Esophagus muscularis mucosa (tissue), 4 donors: ENCODE data around the gene MYO1A. TPM values are rescaled to one million over a fixed set of nuclear protein-coding genes. Genes with fewer than 3 reads are reported as not detected.
"Not testable (repeated sequence)": the region's sequence is repeated elsewhere in the genome, so short reads cannot be mapped to it uniquely, and the experiment has no call there.

Experiments used
- DNase-seq: peaks from one replicate; pipeline ENCODE4 v3.0.0-alpha.2; 2017; ENCODE audit errors: extremely low spot score
- H3K27ac ChIP-seq, 4 donors: fragments of 200-600 bp; sonication (generic); replicated peaks in 1 of 4; 1 replicate in 3 of 4; 2 replicates in 1 of 4; pipeline ENCODE4 v1.5.1; 2016 to 2019; ENCODE audit warnings: mild to moderate bottlenecking in 1 of 4
- H3K27me3 ChIP-seq, 4 donors: fragments of 200-600 bp; sonication (generic); one replicate each; pipeline versions ENCODE4 v1.5.1 to v1.6.0; 2016 to 2019
- H3K36me3 ChIP-seq, 4 donors: fragments of 200-600 bp; sonication (generic); one replicate each; pipeline ENCODE4 v1.5.1; 2016 to 2019
- H3K4me1 ChIP-seq, 4 donors: fragments of 200-600 bp; sonication (generic); one replicate each; pipeline ENCODE4 v1.5.1; 2016 to 2019
- H3K4me3 ChIP-seq, 4 donors: fragments of 200-600 bp; sonication (generic); 1 replicate in 2 of 4; 2 replicates in 2 of 4; pipeline ENCODE4 v1.5.1; 2016 to 2019; ENCODE audit warnings: mild to moderate bottlenecking in 4 of 4, moderate library complexity in 1 of 4
- H3K9me3 ChIP-seq, 4 donors: fragments of 200-600 bp; sonication (generic); 1 replicate in 3 of 4; 2 replicates in 1 of 4; pipeline ENCODE4 v1.5.1; 2016 to 2019
- CTCF ChIP-seq, 3 experiments: fragments of 200-600 bp in 2 of 3; fragments of 450-650 bp in 1 of 3; sonication (generic) in 2 of 3; IDR thresholded peaks; one replicate each; pipeline ENCODE4 v1.5.1; 2017 to 2019; ENCODE audit warnings: antibody characterized with exemption in 3 of 3, mild to moderate bottlenecking in 2 of 3, moderate library complexity in 1 of 3
- EP300 ChIP-seq: sonication (generic); formaldehyde crosslinking; IDR thresholded peaks from one replicate; pipeline ENCODE4 v1.6.1; 2017; ENCODE audit warnings: antibody characterized with exemption
- POLR2A ChIP-seq: fragments of 450-650 bp; IDR thresholded peaks from one replicate; pipeline ENCODE4 v1.6.1; 2017; ENCODE audit warnings: antibody characterized with exemption, moderate library complexity, mild to moderate bottlenecking, low read depth
- POLR2AphosphoS5 ChIP-seq, 2 donors: sonication (generic); formaldehyde crosslinking; IDR thresholded peaks; one replicate each; pipeline ENCODE4 v1.6.1; 2017; ENCODE audit warnings: antibody characterized with exemption in 2 of 2
- WGBS: methylation state at CpG from one replicate; pipeline ENCODE4 v1.1.5; 2018; 5-methylcytosine and 5-hydroxymethylcytosine counted together
- intact Hi-C: fragments of 100-400 bp; cut with DNase I; formaldehyde crosslinking; loops from one replicate; pipeline ENCODE4 v1.15.1; 2023
- total RNA-seq, 4 donors: library from RNA; depleted of rRNA; stranded (reverse); fragments of >200 nt; gene quantifications; one replicate each; pipeline versions ENCODE4 v1.1.0 to v1.2.1, GENCODE V29; 2016

MYO1A gene
- total RNA-seq, 4 donors from 2014 or later, result 0.06 to 1.1 (median 0.83) TPM

GRCh38 chr12:57058454-57058853, 8.5 kb upstream of the MYO1A start:
- Histone ChIP-seq H3K4me1 (peaks cover 0 to 11% (median 2%) of the 10 kb centered on the region in 4 donors), H3K4me3 (no peak overlapping the region), H3K27ac (no peak overlapping the region), H3K9me3 (no peaks in the 10 kb centered on the region), H3K27me3 (no peaks in the 10 kb centered on the region), H3K36me3 (peaks cover 20 to 63% (median 36%) of the 10 kb centered on the region in 4 donors)
- intact Hi-C loops, result loop anchor here (5.0 kb wide), 1 partner anchor 51 kb away; the partner anchor contains the start of gene ZBTB39
- no peak for DNase-seq
- no peak for TF ChIP-seq CTCF (IDR thresholded peaks at IDR 0.05)
- 88% methylated on average over 1 of the region's 1 CpG for WGBS

- peaks cover 20 to 53% (median 36%) of the 10 kb centered on the region in 4 donors for H3K36me3 ChIP-seq
- H3K9me3 ChIP-seq, result no peaks in the 10 kb centered on the region
- DNase-seq, result no peak
- no peaks in the 10 kb centered on the region for H3K27me3 ChIP-seq
- intact Hi-C loops, result loop anchor here (5.0 kb wide), 1 partner anchor 50 kb away; the partner anchor contains the start of gene ZBTB39
- peak overlapping the region in 1 of 4 donors; percentile 19 for H3K4me3 ChIP-seq
- TF ChIP-seq POLR2AphosphoS5 (IDR thresholded peaks at IDR 0.05), result no peak
- no peak for TF ChIP-seq EP300
- no peak for TF ChIP-seq CTCF (IDR thresholded peaks at IDR 0.05)
- peaks cover 0 to 11% (median 2%) of the 10 kb centered on the region in 4 donors for H3K4me1 ChIP-seq
- H3K27ac ChIP-seq, result peak overlapping the region in 3 of 4 donors; percentile 51 to 63 (median 60)
- WGBS, result 83% methylated on average over 6 of the region's 6 CpGs
Observed at GRCh38 chr12:57057067-57057751, 7.3 kb upstream of the MYO1A start.

- 30% methylated on average over 3 of the region's 3 CpGs for WGBS
- Histone ChIP-seq H3K4me1 (peaks cover 0 to 11% (median 2%) of the 10 kb centered on the region in 4 donors), H3K9me3 (no peaks in the 10 kb centered on the region), H3K36me3 (peaks cover 20 to 42% (median 32%) of the 10 kb centered on the region in 4 donors), H3K27me3 (no peaks in the 10 kb centered on the region), H3K27ac (peak overlapping the region in 2 of 4 donors; percentile 60 to 63), H3K4me3 (no peak overlapping the region)
- TF ChIP-seq CTCF (IDR thresholded peaks at IDR 0.05) (no peak), POLR2A (no peak), EP300 (no peak), POLR2AphosphoS5 (IDR thresholded peaks at IDR 0.05) (no peak)
- intact Hi-C loops, result loop anchor here (5.0 kb wide), 1 partner anchor 49 kb away; the partner anchor contains the start of gene ZBTB39
- DNase-seq, result no peak
Observed at GRCh38 chr12:57055824-57056223, 5.9 kb upstream of the MYO1A start.

GRCh38 chr12:57053901-57054300, 4.0 kb upstream of the MYO1A start:
- intact Hi-C loops, result not testable (repeated sequence)
- WGBS, result 94% methylated on average over 4 of the region's 4 CpGs

GRCh38 chr12:57053146-57053545, 3.2 kb upstream of the MYO1A start:
- H3K27ac ChIP-seq, H3K27me3 ChIP-seq, intact Hi-C loops, DNase-seq, H3K9me3 ChIP-seq, H3K4me3 ChIP-seq: not testable (repeated sequence)
- Histone ChIP-seq H3K4me1 (peaks cover 0 to 11% (median 2%) of the 10 kb centered on the region in 4 donors), H3K36me3 (peaks cover 0 to 15% (median 7%) of the 10 kb centered on the region in 4 donors)
- WGBS, result 96% methylated on average over 4 of the region's 4 CpGs

More at GRCh38 chr12:57053901-57054300, 4.0 kb upstream of the MYO1A start:
- H3K36me3 ChIP-seq, result peaks cover 5 to 22% (median 15%) of the 10 kb centered on the region in 4 donors
- H3K4me1 ChIP-seq, result peaks cover 0 to 11% (median 2%) of the 10 kb centered on the region in 4 donors
- H3K9me3 ChIP-seq, H3K27me3 ChIP-seq, DNase-seq, H3K4me3 ChIP-seq, H3K27ac ChIP-seq: not testable (repeated sequence)

- no peak overlapping the region for H3K27ac ChIP-seq
- intact Hi-C loops, result no loop called here
- TF ChIP-seq POLR2AphosphoS5 (IDR thresholded peaks at IDR 0.05) (no peak), EP300 (no peak), POLR2A (no peak), CTCF (IDR thresholded peaks at IDR 0.05) (no peak)
- no peaks in the 10 kb centered on the region for H3K36me3 ChIP-seq
- no peaks in the 10 kb centered on the region for H3K9me3 ChIP-seq
- 94% methylated on average over 1 of the region's 1 CpG for WGBS
- H3K27me3 ChIP-seq, result no peaks in the 10 kb centered on the region
- H3K4me1 ChIP-seq, result peaks cover 0 to 3% (median 0%) of the 10 kb centered on the region in 4 donors
- no peak for DNase-seq
- no peak overlapping the region for H3K4me3 ChIP-seq
Observed at GRCh38 chr12:57051011-57051410, 1.1 kb upstream of the MYO1A start.
